Muscle of arm (tissue), 12 donors: ENCODE data around the gene NAT8. TPM values are rescaled to one million over a fixed set of nuclear protein-coding genes. Genes with fewer than 3 reads are reported as not detected.
"Not testable (repeated sequence)": the region's sequence is repeated elsewhere in the genome, so short reads cannot be mapped to it uniquely, and the experiment has no call there.

Source experiments
- DNase-seq: peaks from one replicate; pipeline ENCODE4 v3.0.0-alpha.2; 2013
- polyA plus RNA-seq, 12 donors: library from polyadenylated mRNA; unstranded; fragments of 120-200 nt; gene quantifications; one replicate each; pipeline ENCODE4 v1.2.1, GENCODE V29; 2013; ENCODE audit not compliant: insufficient read length in 12 of 12

The NAT8 gene
- polyA plus RNA-seq, 12 donors = 0.19 to 0.60 (median 0.33) TPM; not detected in 3

DNA sequence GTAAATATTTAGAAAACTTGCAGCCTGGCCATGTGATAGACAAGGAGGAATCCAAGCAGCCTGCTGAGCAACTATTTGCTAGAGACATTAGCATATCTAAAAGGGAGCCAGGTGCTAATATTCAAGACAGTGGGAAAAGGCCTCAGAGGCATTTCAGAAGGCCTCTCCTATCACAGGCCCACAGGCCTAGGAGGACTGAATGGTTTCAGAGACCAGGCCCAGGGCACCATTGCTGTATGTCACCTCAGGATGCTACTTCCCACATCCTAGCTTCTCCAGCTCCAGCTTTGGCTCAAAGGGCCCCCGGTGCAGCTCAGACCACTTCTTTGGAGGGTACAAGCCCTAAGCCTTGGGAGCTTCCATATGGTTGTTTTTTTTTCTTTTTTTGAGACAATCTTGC lies 3.8 kb downstream of the NAT8 start:
- DNase-seq = no peak

DNA sequence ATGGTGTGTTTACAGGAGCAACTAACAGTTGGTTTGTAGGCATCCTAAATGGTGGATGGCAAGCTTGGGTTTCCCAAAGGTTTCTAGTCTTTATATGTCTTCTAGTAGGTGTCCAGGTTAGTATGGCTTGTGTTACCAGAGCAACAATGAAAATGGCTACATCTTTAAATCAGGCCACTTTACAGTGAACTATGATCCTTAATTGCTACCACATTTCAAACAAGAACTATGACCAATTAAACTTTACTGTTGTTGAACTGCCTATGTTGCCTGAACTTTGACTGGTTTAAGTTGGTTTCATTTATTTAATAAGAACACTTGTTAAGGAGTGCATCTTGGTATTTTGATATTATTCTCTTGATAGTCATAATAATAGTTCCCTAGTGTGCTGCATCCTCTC lies 5.2 kb downstream of the NAT8 start:
- not testable (repeated sequence) for DNase-seq

- not testable (repeated sequence) for DNase-seq
Measured at GRCh38 chr2:73630662-73631266, 11.5 kb downstream of the NAT8 start.

DNA sequence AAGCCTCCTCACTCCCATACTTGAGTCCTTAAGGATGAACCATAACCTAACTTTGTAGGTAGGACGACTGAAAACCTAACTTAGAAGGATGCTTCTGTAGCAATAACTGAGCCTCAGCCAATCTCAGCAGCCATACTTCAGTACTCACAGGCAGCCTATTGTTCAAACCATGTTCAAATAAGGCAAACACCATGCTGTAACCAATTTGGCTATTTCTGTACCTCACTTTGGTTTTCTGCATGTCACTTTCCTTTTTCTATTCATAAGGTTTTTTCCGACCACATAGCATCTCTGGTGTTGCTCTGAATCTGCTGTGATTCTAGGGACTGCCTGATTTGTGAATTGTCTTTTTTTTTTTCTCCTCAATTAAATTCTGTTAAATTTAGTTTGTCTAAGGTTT lies 13.7 kb downstream of the NAT8 start:
- not testable (repeated sequence) for DNase-seq

DNA sequence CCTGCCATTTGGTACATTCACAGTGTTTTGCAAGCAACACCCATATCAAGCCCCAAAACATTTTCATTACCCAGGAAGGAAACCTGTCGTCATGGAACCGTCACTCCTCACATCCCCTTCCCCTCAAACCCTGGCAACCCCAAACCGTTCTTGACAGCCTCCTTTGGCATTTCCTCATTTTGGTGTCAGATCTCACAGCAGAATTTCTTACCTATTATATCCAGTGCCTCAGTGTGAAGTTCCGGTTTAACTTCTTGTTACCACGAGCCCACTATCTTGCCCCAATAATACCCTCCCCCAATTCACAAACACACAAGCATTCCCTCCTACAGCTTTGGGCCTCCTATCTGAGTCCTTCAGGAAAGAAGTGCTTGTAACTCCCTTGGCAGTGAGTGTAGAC lies 16.0 kb downstream of the NAT8 start:
- DNase-seq = not testable (repeated sequence)

GRCh38 chr2:73624625-73625024 lies 17.6 kb downstream of the NAT8 start:
- DNase-seq = not testable (repeated sequence)

- not testable (repeated sequence) for DNase-seq
Measured at GRCh38 chr2:73624036-73624435, 18.2 kb downstream of the NAT8 start.

- DNase-seq = not testable (repeated sequence)
Measured at GRCh38 chr2:73619925-73620324, 22.3 kb downstream of the NAT8 start.

DNA sequence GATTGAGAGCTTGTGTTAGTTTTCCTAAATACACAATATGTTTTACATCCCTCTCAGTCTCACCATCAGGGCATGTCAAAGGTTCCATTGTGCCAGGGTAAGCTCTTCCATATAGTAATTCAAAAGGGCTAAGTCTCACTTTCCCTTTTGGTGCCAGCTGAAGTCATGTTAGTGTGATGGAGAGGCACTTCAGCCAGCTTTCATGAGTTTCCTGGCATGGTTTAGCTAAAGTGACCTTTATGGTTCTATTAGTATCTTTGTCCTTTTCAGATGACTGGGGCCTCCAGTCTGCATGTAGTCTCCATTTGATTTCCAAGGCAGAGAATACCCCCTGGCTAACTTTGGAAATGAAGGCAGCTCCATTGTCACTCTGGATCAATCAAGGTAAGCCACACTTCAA lies 27.2 kb downstream of the NAT8 start:
- no peak for DNase-seq

GRCh38 chr2:73614105-73614504 lies 28.1 kb downstream of the NAT8 start:
- no peak for DNase-seq

GRCh38 chr2:73611867-73612266 lies 30.4 kb downstream of the NAT8 start:
- no peak for DNase-seq

- no peak for DNase-seq
Measured at GRCh38 chr2:73611193-73611592, 31.0 kb downstream of the NAT8 start.

DNA sequence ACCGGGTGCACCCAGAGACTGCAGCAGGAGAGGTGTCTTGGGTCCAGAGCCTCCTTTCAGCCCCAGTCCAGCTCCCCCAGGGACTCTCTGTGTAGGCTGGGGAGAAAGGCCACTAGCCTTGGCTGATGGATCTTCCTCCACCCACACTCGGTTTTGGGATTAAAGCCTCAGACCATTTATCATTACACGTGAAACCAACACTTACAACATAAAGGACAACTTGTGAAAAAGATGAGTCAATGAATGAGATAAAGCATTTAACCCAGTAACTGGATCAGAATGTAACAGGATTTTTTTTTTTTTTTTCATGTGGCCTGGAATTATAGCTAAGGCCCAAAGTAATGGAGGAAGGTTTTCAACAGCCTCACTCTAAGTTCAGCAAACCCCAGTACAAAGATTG lies 32.1 kb downstream of the NAT8 start:
- DNase-seq = no peak

GRCh38 chr2:73604589-73604988 lies 37.6 kb downstream of the NAT8 start:
- DNase-seq = not testable (repeated sequence)

DNA sequence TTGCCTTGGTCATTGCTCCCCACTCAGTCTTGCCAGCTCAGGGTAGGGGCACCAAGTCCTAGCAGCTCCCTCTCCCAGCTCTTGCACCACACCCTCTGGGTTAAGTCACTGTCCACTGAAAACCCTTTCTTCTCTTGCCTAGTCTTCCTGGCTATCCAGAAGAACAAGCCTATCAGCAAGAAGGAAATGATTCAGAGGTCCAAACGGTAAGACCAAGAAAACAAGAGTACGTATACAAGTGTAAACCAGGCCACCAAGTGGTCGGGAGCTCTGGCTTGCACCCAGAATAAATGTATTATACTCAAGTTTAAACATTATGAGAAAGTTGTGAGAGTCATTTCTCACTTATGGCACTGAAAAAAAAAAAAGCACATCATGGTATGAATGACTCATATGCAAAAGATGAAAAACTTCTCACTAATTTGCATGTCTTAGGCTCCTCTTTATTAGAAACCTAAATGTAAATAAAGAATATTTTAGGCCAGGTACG lies 39.1 kb downstream of the NAT8 start:
- DNase-seq = not testable (repeated sequence)

DNA sequence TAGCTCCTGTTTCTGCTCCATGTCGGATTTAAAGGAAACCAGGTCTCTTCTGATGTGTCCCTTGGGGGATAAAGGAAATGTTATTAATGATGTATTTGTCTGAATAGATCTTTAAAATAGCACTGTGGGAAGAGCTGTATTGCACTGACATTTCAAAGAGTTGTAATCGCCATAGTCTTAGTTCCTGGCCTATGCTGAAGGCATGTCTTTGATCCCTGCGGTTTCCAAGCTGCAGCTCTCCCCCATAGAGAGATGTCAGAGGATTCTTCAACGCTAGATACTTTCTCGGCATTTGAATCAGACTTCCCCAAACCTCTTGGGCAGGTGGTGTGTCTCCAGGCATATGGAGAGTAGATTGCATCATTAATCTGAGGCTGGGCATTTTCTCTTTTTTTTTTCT lies 40.4 kb downstream of the NAT8 start:
- DNase-seq = no peak

GRCh38 chr2:73594251-73594650 lies 48.0 kb downstream of the NAT8 start:
- no peak for DNase-seq

- no peak for DNase-seq
Measured at GRCh38 chr2:73593680-73594079, 48.5 kb downstream of the NAT8 start.

Other genes starting within 250 kb of the NAT8 start
- gene TPRKB, start 94.9 kb upstream of the NAT8 start, polyA plus RNA-seq = 10 to 100 TPM in 11 of 12 donors, not detected in 1; 33.8 to 54.8 (median 50.7) TPM
- gene DUSP11, start 137.7 kb upstream of the NAT8 start, polyA plus RNA-seq = 10 to 100 TPM in 11 of 12 donors, not detected in 1; 16.8 to 29.1 (median 21.1) TPM
- gene C2orf78, start 141.8 kb upstream of the NAT8 start, polyA plus RNA-seq = not detected
- gene STAMBP, start 186.5 kb upstream of the NAT8 start, polyA plus RNA-seq = 10 to 100 TPM in 11 of 12 donors, not detected in 1; 20.9 to 52.3 (median 46.7) TPM